CD14-positive monocyte (primary cell): Measurements from ENCODE around the gene IFT20. TPM values are rescaled to one million over a fixed set of nuclear protein-coding genes. Genes with fewer than 3 reads are reported as not detected.
A peak's percentile ranks its signal among the peaks of the same experiment; 100 is the strongest.

Experiments used
- DNase-seq, 3 donors: peaks; one replicate each; pipeline ENCODE4 v3.0.0-alpha.2; 2011 to 2022
- H2AFZ ChIP-seq: 2 replicates; pipeline ENCODE4 v1.6.0; 2012; ENCODE audit warnings: mild to moderate bottlenecking, low read depth, low read length, inconsistent platforms; ENCODE audit not compliant: insufficient read depth, poor library complexity, severe bottlenecking
- H3K27ac ChIP-seq, 2 donors: 1 replicate in 1 of 2; 2 replicates in 1 of 2; pipeline ENCODE4 v1.5.1; 2012 to 2013; ENCODE audit warnings: low read length in 2 of 2, control low read depth in 1 of 2, inconsistent platforms in 1 of 2, low read depth in 1 of 2, mild to moderate bottlenecking in 1 of 2
- H3K27me3 ChIP-seq, 2 donors: one replicate each; pipeline versions ENCODE4 v1.6.0 to v1.6.1; 2011 to 2013; ENCODE audit warnings: low read length in 2 of 2; ENCODE audit not compliant: control insufficient read depth in 2 of 2, insufficient read depth in 2 of 2
- H3K36me3 ChIP-seq, 2 donors: replicated peaks in 1 of 2; 1 replicate in 1 of 2; 2 replicates in 1 of 2; pipeline versions ENCODE4 v1.5.1 to v1.6.1; 2012 to 2013; ENCODE audit warnings: low read length in 2 of 2, control low read depth in 1 of 2, inconsistent platforms in 1 of 2, mild to moderate bottlenecking in 1 of 2; ENCODE audit not compliant: insufficient read depth in 2 of 2, control insufficient read depth in 1 of 2
- H3K4me1 ChIP-seq, 2 donors: 1 replicate in 1 of 2; 2 replicates in 1 of 2; pipeline versions ENCODE4 v1.5.1 to v1.6.1; 2012 to 2013; ENCODE audit warnings: low read length in 2 of 2, control low read depth in 1 of 2, inconsistent platforms in 1 of 2, mild to moderate bottlenecking in 1 of 2, moderate library complexity in 1 of 2; ENCODE audit not compliant: insufficient read depth in 2 of 2, control insufficient read depth in 1 of 2
- H3K4me2 ChIP-seq: replicated peaks from 2 replicates; pipeline ENCODE3; 2012; ENCODE audit warnings: low read length, moderate library complexity, mild to moderate bottlenecking; ENCODE audit not compliant: poor library complexity, severe bottlenecking; ENCODE audit errors: extremely low read depth
- H3K4me3 ChIP-seq, 3 experiments: fragments of 200-600 bp in 1 of 3; sonication (generic) in 1 of 3; replicated peaks in 1 of 3; 1 replicate in 2 of 3; 2 replicates in 1 of 3; pipeline ENCODE4 v1.5.1; 2011 to 2013; ENCODE audit warnings: low read length in 3 of 3, mild to moderate bottlenecking in 3 of 3, control low read depth in 2 of 3, low read depth in 2 of 3, inconsistent platforms in 1 of 3, moderate library complexity in 1 of 3
- H3K79me2 ChIP-seq: 2 replicates; pipeline ENCODE4 v1.6.0; 2012; ENCODE audit warnings: mild to moderate bottlenecking, control low read depth, inconsistent platforms, low read length, moderate library complexity; ENCODE audit not compliant: insufficient read depth
- H3K9ac ChIP-seq: 2 replicates; pipeline ENCODE4 v1.6.0; 2017; ENCODE audit warnings: low read length, mild to moderate bottlenecking; ENCODE audit not compliant: insufficient read depth, poor library complexity, severe bottlenecking
- H3K9me3 ChIP-seq, 2 donors: replicated peaks in 1 of 2; 1 replicate in 1 of 2; 2 replicates in 1 of 2; pipeline versions ENCODE4 v1.5.1 to v1.6.1; 2012 to 2013; ENCODE audit warnings: low read length in 2 of 2, control low read depth in 1 of 2; ENCODE audit not compliant: control insufficient read depth in 1 of 2, insufficient read depth in 1 of 2
- H4K20me1 ChIP-seq: 2 replicates; pipeline ENCODE4 v1.6.0; 2012; ENCODE audit warnings: mild to moderate bottlenecking, low read length, control low read depth, moderate library complexity; ENCODE audit not compliant: insufficient read depth
- H3K27ac Mint-ChIP-seq, 7 donors: one replicate each; pipeline ENCODE4 v1.8.0; 2020; ENCODE audit warnings: mild to moderate bottlenecking in 7 of 7, mixed read lengths in 7 of 7, moderate library complexity in 6 of 7, inconsistent platforms in 2 of 7
- H3K27me3 Mint-ChIP-seq, 3 donors: one replicate each; pipeline ENCODE4 v1.8.0; 2021 to 2022; ENCODE audit warnings: low read depth in 3 of 3, mild to moderate bottlenecking in 3 of 3, mixed read lengths in 3 of 3, moderate library complexity in 3 of 3, inconsistent platforms in 1 of 3
- H3K36me3 Mint-ChIP-seq, 2 donors: one replicate each; pipeline ENCODE4 v1.8.0; 2020; ENCODE audit warnings: mixed read lengths in 2 of 2, inconsistent platforms in 1 of 2, mild to moderate bottlenecking in 1 of 2
- H3K4me1 Mint-ChIP-seq: one replicate; pipeline ENCODE4 v1.8.0; 2020; ENCODE audit warnings: mild to moderate bottlenecking, mixed read lengths
- H3K4me3 Mint-ChIP-seq, 2 donors: one replicate each; pipeline ENCODE4 v1.8.0; 2020; ENCODE audit warnings: mild to moderate bottlenecking in 2 of 2, mixed read lengths in 2 of 2, moderate library complexity in 1 of 2
- H3K9me3 Mint-ChIP-seq, 7 donors: one replicate each; pipeline ENCODE4 v1.8.0; 2020 to 2022; ENCODE audit warnings: mixed read lengths in 7 of 7, mild to moderate bottlenecking in 6 of 7, moderate library complexity in 6 of 7, inconsistent platforms in 2 of 7
- WGBS: methylation state at CpG from one replicate; pipeline ENCODE4 v1.1.5; 2013; ENCODE audit warnings: missing lambda C conversion rate; ENCODE audit not compliant: insufficient coverage; 5-methylcytosine and 5-hydroxymethylcytosine counted together
- intact Hi-C, 2 donors: fragments of 100-400 bp; cut with micrococcal nuclease; formaldehyde crosslinking; loops; one replicate each; pipeline versions ENCODE4 v1.15.0 to v1.15.1; 2023
- polyA plus RNA-seq, 3 donors: library from polyadenylated mRNA; depleted of rRNA in 1 of 3; unstranded in 2 of 3; stranded (reverse) in 1 of 3; fragments of 300-500 nt in 2 of 3; fragments of >200 nt in 1 of 3; fragmentation: Illumina TruSeq in 2 of 3; gene quantifications; 1 replicate in 2 of 3; 2 replicates in 1 of 3; pipeline ENCODE4 v1.2.3, GENCODE V29; 2012 to 2021
- TF ChIP-seq, protein P1 (sequence below): fragments of 200-600 bp; IDR thresholded peaks from one replicate; pipeline ENCODE4 v1.8.0; 2022; ENCODE audit warnings: antibody characterized with exemption, mild to moderate bottlenecking

IFT20 gene
- polyA plus RNA-seq, 3 donors: 61.1 to 79.1 (median 75.4) TPM

DNA sequence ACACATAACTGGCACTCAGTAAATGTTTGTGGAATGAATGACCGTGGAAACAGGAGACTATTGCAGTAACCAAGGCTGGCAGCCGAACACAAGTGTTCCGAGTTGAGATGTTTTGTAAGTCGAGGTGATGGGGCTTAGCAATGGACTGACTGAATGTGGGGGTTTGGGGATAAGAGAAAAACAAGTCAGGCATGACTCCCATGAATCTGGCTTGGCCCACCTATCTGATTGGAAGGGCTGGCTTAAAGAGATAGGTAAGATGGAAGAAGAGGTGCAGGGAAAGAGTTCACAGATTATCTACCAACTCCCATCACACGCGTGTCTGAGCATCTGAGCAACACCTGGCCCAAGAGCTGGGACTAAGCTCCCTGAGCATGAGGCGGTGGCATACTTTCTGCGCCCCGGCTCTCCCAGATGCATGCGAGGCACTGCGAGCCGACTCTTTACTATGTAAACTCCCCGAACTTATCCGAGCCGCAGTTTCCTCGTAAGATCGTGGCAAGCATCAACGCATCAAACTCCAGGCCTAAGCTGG is 539 bp downstream of the IFT20 start:
- H3K4me2 ChIP-seq: peak overlapping the region; percentile 96
- no peaks in the 10 kb centered on the region for H3K9me3 Mint-ChIP-seq
- H3K27ac ChIP-seq: peak overlapping the region; percentile 57 to 96
- H3K4me3 ChIP-seq: peak overlapping the region; percentile 62 to 93 (median 76)
- no peaks in the 10 kb centered on the region for H3K9me3 ChIP-seq
- DNase-seq: no peak
- peaks cover 40% of the 10 kb centered on the region for H3K4me1 Mint-ChIP-seq
- peak overlapping the region; percentile 83 for H3K9ac ChIP-seq
- H3K27me3 Mint-ChIP-seq: peaks cover 0 to 1% (median 0%) of the 10 kb centered on the region in 3 donors
- peak overlapping the region; percentile 92 to 98 (median 96) for H3K27ac Mint-ChIP-seq
- WGBS: 16% methylated on average over 13 of the region's 18 CpGs
- peaks cover 71% of the 10 kb centered on the region for H3K79me2 ChIP-seq
- TF ChIP-seq, protein P1, sequence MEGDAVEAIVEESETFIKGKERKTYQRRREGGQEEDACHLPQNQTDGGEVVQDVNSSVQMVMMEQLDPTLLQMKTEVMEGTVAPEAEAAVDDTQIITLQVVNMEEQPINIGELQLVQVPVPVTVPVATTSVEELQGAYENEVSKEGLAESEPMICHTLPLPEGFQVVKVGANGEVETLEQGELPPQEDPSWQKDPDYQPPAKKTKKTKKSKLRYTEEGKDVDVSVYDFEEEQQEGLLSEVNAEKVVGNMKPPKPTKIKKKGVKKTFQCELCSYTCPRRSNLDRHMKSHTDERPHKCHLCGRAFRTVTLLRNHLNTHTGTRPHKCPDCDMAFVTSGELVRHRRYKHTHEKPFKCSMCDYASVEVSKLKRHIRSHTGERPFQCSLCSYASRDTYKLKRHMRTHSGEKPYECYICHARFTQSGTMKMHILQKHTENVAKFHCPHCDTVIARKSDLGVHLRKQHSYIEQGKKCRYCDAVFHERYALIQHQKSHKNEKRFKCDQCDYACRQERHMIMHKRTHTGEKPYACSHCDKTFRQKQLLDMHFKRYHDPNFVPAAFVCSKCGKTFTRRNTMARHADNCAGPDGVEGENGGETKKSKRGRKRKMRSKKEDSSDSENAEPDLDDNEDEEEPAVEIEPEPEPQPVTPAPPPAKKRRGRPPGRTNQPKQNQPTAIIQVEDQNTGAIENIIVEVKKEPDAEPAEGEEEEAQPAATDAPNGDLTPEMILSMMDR: no peak
- peak overlapping the region; percentile 94 for H2AFZ ChIP-seq
- intact Hi-C loops: loop anchor here (1.0 to 10.0 kb wide), 5 partner anchors 14 to 618 kb away; partner anchors contain the start of genes POLDIP2 (in 2 of the 2), ALDOC (in 1 of the 2), NLK (in 1 of the 2) and PHF12 (in 1 of the 2)
- peaks cover 18 to 32% of the 10 kb centered on the region in 2 donors for H3K36me3 ChIP-seq
- peaks cover 31 to 35% of the 10 kb centered on the region in 2 donors for H3K36me3 Mint-ChIP-seq
- H3K4me3 Mint-ChIP-seq: peak overlapping the region; percentile 93 to 95
- no peaks in the 10 kb centered on the region for H3K27me3 ChIP-seq
- peaks cover 31 to 36% of the 10 kb centered on the region in 2 donors for H3K4me1 ChIP-seq
- H4K20me1 ChIP-seq: peaks cover 12% of the 10 kb centered on the region

GRCh38 chr17:28334171-28334570 is 1.1 kb downstream of the IFT20 start:
- Histone ChIP-seq H3K4me3 (peak overlapping the region; percentile 62 to 93 (median 76)), H3K4me1 (peaks cover 31 to 36% of the 10 kb centered on the region in 2 donors), H3K36me3 (peaks cover 23 to 33% of the 10 kb centered on the region in 2 donors), H4K20me1 (peaks cover 6% of the 10 kb centered on the region), H3K27me3 (no peaks in the 10 kb centered on the region), H3K9ac (peak overlapping the region; percentile 83), H2AFZ (peak overlapping the region; percentile 25), H3K9me3 (no peaks in the 10 kb centered on the region), H3K27ac (peak overlapping the region; percentile 57 to 96), H3K4me2 (peak overlapping the region; percentile 96), H3K79me2 (peaks cover 71% of the 10 kb centered on the region)
- peaks cover 0 to 1% (median 0%) of the 10 kb centered on the region in 3 donors for H3K27me3 Mint-ChIP-seq
- DNase-seq: peak; percentile 49 to 78 (median 67)
- peak overlapping the region; percentile 92 to 98 (median 96) for H3K27ac Mint-ChIP-seq
- intact Hi-C loops: loop anchor here in 1 of 2 donors (2.0 to 10.0 kb wide), 3 partner anchors 13 to 289 kb away; partner anchors contain the start of genes ALDOC, NLK and PIGS
- H3K36me3 Mint-ChIP-seq: peaks cover 26 to 35% of the 10 kb centered on the region in 2 donors
- TF ChIP-seq, protein P1: no peak
- H3K4me1 Mint-ChIP-seq: peaks cover 40% of the 10 kb centered on the region
- H3K4me3 Mint-ChIP-seq: peak overlapping the region; percentile 93 to 95
- 0% methylated on average over 2 of the region's 6 CpGs for WGBS
- no peaks in the 10 kb centered on the region for H3K9me3 Mint-ChIP-seq
